Endothelial cell of umbilical vein (primary cell): Measurements from ENCODE around the gene ADAMTS6. TPM values are rescaled to one million over a fixed set of nuclear protein-coding genes. Genes with fewer than 3 reads are reported as not detected.

Experiments
- BruUV-seq: library from RNA; stranded (reverse); fragments of 400-500 nt; replicated peaks from 2 replicates; lab custom pipeline; 2021; lab: Mats Ljungman, UMichigan
- CTCF ChIA-PET: fragments of 300-600, 350-600 bp; sonication (Branson Sonifier 250); formaldehyde crosslinking; loops from one replicate; lab custom pipeline; 2021; ENCODE audit warnings: antibody characterized with exemption, inconsistent platforms; lab: Charles Lee
- POLR2A ChIA-PET: fragments of 300-600, 350-600 bp; sonication (Branson Sonifier 250); formaldehyde crosslinking; loops from one replicate; lab custom pipeline; 2021; ENCODE audit warnings: antibody characterized with exemption, inconsistent platforms; lab: Charles Lee
- DNase-seq: peaks from one replicate; pipeline ENCODE4 v3.0.0-alpha.2; 2011; ENCODE audit warnings: low read depth, low spot score
- FAIRE-seq: peaks from 2 replicates; lab custom pipeline; 2011; peaks lifted over from hg19 to GRCh38; lab: Jason Lieb, UNC
- H2AFZ ChIP-seq: 2 replicates; pipeline ENCODE4 v1.6.0; 2012; ENCODE audit warnings: low read depth, low read length, control low read depth, inconsistent platforms
- H3K27ac ChIP-seq: 2 replicates; pipeline ENCODE4 v1.5.1; 2011; ENCODE audit warnings: low read depth, mild to moderate bottlenecking, control low read depth, low read length, moderate library complexity; ENCODE audit not compliant: insufficient read depth
- H3K27me3 ChIP-seq, 2 experiments: 2 replicates each; pipeline versions ENCODE4 v1.6.0 to v1.6.1; 2011; ENCODE audit warnings: low read length in 2 of 2, mixed read lengths in 1 of 2; ENCODE audit not compliant: control insufficient read depth in 2 of 2, insufficient read depth in 2 of 2
- H3K36me3 ChIP-seq, 2 experiments: 2 replicates in 1 of 2; 3 replicates in 1 of 2; pipeline ENCODE4 v1.5.1; 2011; ENCODE audit warnings: low read length in 2 of 2, mild to moderate bottlenecking in 1 of 2, moderate library complexity in 1 of 2; ENCODE audit not compliant: control insufficient read depth in 2 of 2, insufficient read depth in 2 of 2; ENCODE audit errors: extremely low read depth in 1 of 2
- H3K4me1 ChIP-seq: 3 replicates; pipeline ENCODE4 v1.5.1; 2011; ENCODE audit warnings: mild to moderate bottlenecking, low read length; ENCODE audit not compliant: control insufficient read depth, insufficient read depth; ENCODE audit errors: extremely low read depth
- H3K4me2 ChIP-seq: 2 replicates; pipeline ENCODE4 v1.6.1; 2011; ENCODE audit warnings: low read length, control low read depth, mixed read lengths; ENCODE audit not compliant: insufficient read depth
- H3K4me3 ChIP-seq, 3 experiments: fragments of 200-600 bp in 1 of 3; sonication (generic), shearing (Covaris generic) in 1 of 3; replicated peaks in 1 of 3; 2 replicates each; pipeline ENCODE4 v1.5.1; 2011 to 2016; ENCODE audit warnings: control low read depth in 3 of 3, low read length in 3 of 3, mild to moderate bottlenecking in 2 of 3, inconsistent platforms in 1 of 3, low read depth in 1 of 3, moderate library complexity in 1 of 3; ENCODE audit not compliant: insufficient read depth in 1 of 3
- H3K79me2 ChIP-seq: 2 replicates; pipeline ENCODE4 v1.6.0; 2012; ENCODE audit warnings: low read length, inconsistent platforms; ENCODE audit not compliant: control insufficient read depth, insufficient read depth
- H3K9ac ChIP-seq: replicated peaks from 2 replicates; pipeline ENCODE3; 2011; ENCODE audit warnings: low read length, control low read depth; ENCODE audit not compliant: insufficient read depth; ENCODE audit errors: extremely low read depth
- H3K9me1 ChIP-seq: replicated peaks from 3 replicates; pipeline ENCODE4 v1.6.0; 2011; ENCODE audit warnings: mild to moderate bottlenecking, low read length; ENCODE audit not compliant: control insufficient read depth, insufficient read depth; ENCODE audit errors: extremely low read depth
- H3K9me3 ChIP-seq: replicated peaks from 2 replicates; pipeline ENCODE4 v1.5.1; 2012; ENCODE audit warnings: low read length, inconsistent platforms; ENCODE audit not compliant: control insufficient read depth, insufficient read depth
- H4K20me1 ChIP-seq: replicated peaks from 2 replicates; pipeline ENCODE3; 2011; ENCODE audit warnings: mild to moderate bottlenecking, low read length; ENCODE audit not compliant: control insufficient read depth, insufficient read depth; ENCODE audit errors: extremely low read depth
- CTCF ChIP-seq, 2 donors: IDR thresholded peaks; 1 replicate in 1 of 2; 2 replicates in 1 of 2; pipeline ENCODE4 v1.5.1; 2011; ENCODE audit warnings: low read length in 2 of 2, mild to moderate bottlenecking in 2 of 2, moderate library complexity in 2 of 2, control low read depth in 1 of 2, inconsistent platforms in 1 of 2, low read depth in 1 of 2; ENCODE audit not compliant: insufficient read depth in 1 of 2; ENCODE audit errors: extremely low read depth in 1 of 2
- EZH2 ChIP-seq: IDR thresholded peaks from 2 replicates; pipeline ENCODE4 v1.6.1; 2012; ENCODE audit warnings: borderline replicate concordance, low read depth, mild to moderate bottlenecking, moderate library complexity, low read length, inconsistent platforms; ENCODE audit not compliant: severe bottlenecking
- FOS ChIP-seq: IDR thresholded peaks from 2 replicates; pipeline ENCODE4 v1.6.1; 2011; ENCODE audit warnings: mild to moderate bottlenecking, low read length, moderate library complexity, borderline replicate concordance; ENCODE audit not compliant: insufficient read depth
- GATA2 ChIP-seq: IDR thresholded peaks from 2 replicates; pipeline ENCODE4 v1.7.0; 2011; ENCODE audit warnings: low read depth, mild to moderate bottlenecking, moderate library complexity, mixed read lengths, low read length; ENCODE audit not compliant: insufficient read length, insufficient read depth
- JUN ChIP-seq: IDR thresholded peaks from 2 replicates; pipeline ENCODE4 v1.6.1; 2011; ENCODE audit warnings: borderline replicate concordance, low read depth; ENCODE audit not compliant: insufficient read length, insufficient read depth
- MAX ChIP-seq: IDR thresholded peaks from 2 replicates; pipeline ENCODE4 v1.6.1; 2011; ENCODE audit not compliant: insufficient read depth, insufficient read length
- MYC ChIP-seq: IDR thresholded peaks from one replicate; pipeline ENCODE4 v1.6.1; 2011; ENCODE audit warnings: mild to moderate bottlenecking, low read depth, low read length
- POLR2A ChIP-seq: IDR thresholded peaks from 2 replicates; pipeline ENCODE4 v1.6.1; 2012; ENCODE audit warnings: low read depth, mild to moderate bottlenecking, control low read depth, low read length
- POLR2AphosphoS5 ChIP-seq: IDR thresholded peaks from 2 replicates; pipeline ENCODE4 v1.6.1; 2012; ENCODE audit warnings: low read depth, mild to moderate bottlenecking, control low read depth, low read length, moderate library complexity; ENCODE audit not compliant: insufficient read depth
- dilution Hi-C: fragments of 300-500 bp; cut with MboI; formaldehyde crosslinking; loops from one replicate; pipeline ENCODE4 v1.15.0; 2019; ENCODE audit warnings: low sequenced_read_pairs; ENCODE audit not compliant: extremely low pct_ligation_motif_present
- intact Hi-C: fragments of 100-400 bp; cut with micrococcal nuclease; formaldehyde crosslinking; loops from one replicate; pipeline ENCODE4 v1.10.0; 2022
- polyA plus RNA-seq, 4 experiments: library from polyadenylated mRNA; depleted of rRNA in 3 of 4; stranded (reverse) in 3 of 4; unstranded in 1 of 4; fragments of >200 nt; gene quantifications; 2 replicates each; pipeline versions ENCODE4 v1.2.1 to v1.2.3, GENCODE V29; 2011 to 2012; ENCODE audit warnings: missing spikeins in 1 of 4
- total RNA-seq: library from RNA; stranded (reverse); gene quantifications from 2 replicates; pipeline ENCODE4 v1.2.3, GENCODE V29; 2021

ADAMTS6 gene
- total and polyA plus RNA-seq, 2 donors (not counting 3 experiments of a cell fraction or from before 2014, with no cell fraction given) = 20.4 to 43.4 TPM

GRCh38 chr5:65508978-65509377 lies 27.3 kb upstream of the ADAMTS6 start:
- TF ChIP-seq CTCF (IDR thresholded peaks at IDR 0.05; ENCODE audit: extremely low read depth in 1 of 2, insufficient read depth in 1 of 2, low read depth in 1 of 2, low read length in 2 of 2) (no peak), GATA2 (no peak), POLR2AphosphoS5 (no peak), POLR2A (no peak)
- no peaks in the 10 kb centered on the region for H3K27me3 ChIP-seq
- FAIRE-seq (no peak), DNase-seq (no peak)
- no peak overlapping the region for H3K9ac ChIP-seq
- H3K4me1 ChIP-seq = no peaks in the 10 kb centered on the region
- intact Hi-C loops = no loop called here
- H3K27ac ChIP-seq = no peak overlapping the region
- H2AFZ ChIP-seq = no peak overlapping the region
- H3K79me2 ChIP-seq = no peaks in the 10 kb centered on the region
- H3K9me1 ChIP-seq = no peaks in the 10 kb centered on the region
- H3K9me3 ChIP-seq = no peaks in the 10 kb centered on the region
- H3K4me3 ChIP-seq = no peak overlapping the region
- no peaks in the 10 kb centered on the region for H3K36me3 ChIP-seq
- CTCF ChIA-PET = no interaction called here
- H3K4me2 ChIP-seq = no peak overlapping the region
- no TSS peak for BruUV-seq
- POLR2A ChIA-PET = no interaction called here
- dilution Hi-C loops = no loop called here
- no peaks in the 10 kb centered on the region for H4K20me1 ChIP-seq

GRCh38 chr5:65506961-65507360 lies 25.2 kb upstream of the ADAMTS6 start:
- no peak for DNase-seq

More at GRCh38 chr5:65506961-65507360, 25.2 kb upstream of the ADAMTS6 start:
- no peaks in the 10 kb centered on the region for H3K9me1 ChIP-seq
- no peak overlapping the region for H3K27ac ChIP-seq
- no TSS peak for BruUV-seq
- dilution Hi-C loops = no loop called here
- H3K36me3 ChIP-seq = no peaks in the 10 kb centered on the region
- ChIA-PET CTCF (interaction anchor here (1.2 to 3.0 kb wide), 2 partner anchors 11 to 696 kb away, joined by 3 to 9 read pairs; no protein-coding TSS in a partner anchor), POLR2A (no interaction called here)
- intact Hi-C loops = no loop called here
- no peaks in the 10 kb centered on the region for H3K79me2 ChIP-seq
- H3K9ac ChIP-seq = no peak overlapping the region
- H4K20me1 ChIP-seq = no peaks in the 10 kb centered on the region
- no peaks in the 10 kb centered on the region for H3K9me3 ChIP-seq
- H3K27me3 ChIP-seq = no peaks in the 10 kb centered on the region
- no peak for TF ChIP-seq JUN
- TF ChIP-seq MYC = no peak
- TF ChIP-seq POLR2AphosphoS5 = no peak
- TF ChIP-seq EZH2 = no peak
- TF ChIP-seq GATA2 = no peak
- no peak for TF ChIP-seq MAX
- no peak for TF ChIP-seq CTCF (IDR thresholded peaks at IDR 0.05; ENCODE audit: extremely low read depth in 1 of 2, insufficient read depth in 1 of 2, low read depth in 1 of 2, low read length in 2 of 2)
- no peak for TF ChIP-seq POLR2A
- TF ChIP-seq FOS = no peak
- no peak overlapping the region for H3K4me2 ChIP-seq
- H3K4me3 ChIP-seq = no peak overlapping the region
- no peak for FAIRE-seq
- no peaks in the 10 kb centered on the region for H3K4me1 ChIP-seq
- H2AFZ ChIP-seq = no peak overlapping the region
